ENCODE data around the gene VWA3B.

DNA sequence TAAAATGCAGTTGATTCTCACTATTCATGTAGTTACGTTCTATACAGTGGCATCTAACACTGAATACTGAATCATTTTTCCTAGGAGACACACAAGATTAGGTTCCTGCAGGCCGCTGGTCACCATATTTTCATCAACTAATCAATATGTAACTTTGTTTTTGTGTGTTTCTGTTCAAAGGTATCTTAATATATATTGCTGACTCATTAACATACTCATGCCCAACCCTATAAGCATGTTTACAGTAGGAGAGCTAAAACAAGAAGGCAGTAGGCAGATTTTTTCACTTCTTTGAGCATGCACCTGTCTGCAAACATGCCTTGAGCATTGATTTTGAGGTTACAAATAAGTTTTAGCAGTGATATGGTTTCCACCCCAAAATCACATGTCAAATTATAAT, 229.0 kb downstream of the VWA3B start:
- TF ChIP-seq, protein P1, sequence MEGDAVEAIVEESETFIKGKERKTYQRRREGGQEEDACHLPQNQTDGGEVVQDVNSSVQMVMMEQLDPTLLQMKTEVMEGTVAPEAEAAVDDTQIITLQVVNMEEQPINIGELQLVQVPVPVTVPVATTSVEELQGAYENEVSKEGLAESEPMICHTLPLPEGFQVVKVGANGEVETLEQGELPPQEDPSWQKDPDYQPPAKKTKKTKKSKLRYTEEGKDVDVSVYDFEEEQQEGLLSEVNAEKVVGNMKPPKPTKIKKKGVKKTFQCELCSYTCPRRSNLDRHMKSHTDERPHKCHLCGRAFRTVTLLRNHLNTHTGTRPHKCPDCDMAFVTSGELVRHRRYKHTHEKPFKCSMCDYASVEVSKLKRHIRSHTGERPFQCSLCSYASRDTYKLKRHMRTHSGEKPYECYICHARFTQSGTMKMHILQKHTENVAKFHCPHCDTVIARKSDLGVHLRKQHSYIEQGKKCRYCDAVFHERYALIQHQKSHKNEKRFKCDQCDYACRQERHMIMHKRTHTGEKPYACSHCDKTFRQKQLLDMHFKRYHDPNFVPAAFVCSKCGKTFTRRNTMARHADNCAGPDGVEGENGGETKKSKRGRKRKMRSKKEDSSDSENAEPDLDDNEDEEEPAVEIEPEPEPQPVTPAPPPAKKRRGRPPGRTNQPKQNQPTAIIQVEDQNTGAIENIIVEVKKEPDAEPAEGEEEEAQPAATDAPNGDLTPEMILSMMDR (conservative IDR thresholded peaks at IDR 0.05; ENCODE audit: low read depth, low read length), result no peak
- no peak for TF ChIP-seq EZH2 (IDR thresholded peaks at IDR 0.05; ENCODE audit: borderline replicate concordance, low read depth, low read length, poor library complexity, severe bottlenecking)

All from A673 (cell line).